Stimulated activated naive CD4-positive, alpha-beta T cell (primary cell): ENCODE results near the gene ABHD2.
A peak's percentile ranks its signal among the peaks of the same experiment; 100 is the strongest.
"Not testable (repeated sequence)": the region's sequence is repeated elsewhere in the genome, so short reads cannot be mapped to it uniquely, and the experiment has no call there.

Source experiments
- DNase-seq, 6 experiments: peaks; one replicate each; lab custom pipeline; 2025; lab: John Stamatoyannopoulos, UW

Gene ABHD2

GRCh38 chr15:89087830-89088604 lies at the start of gene ABHD2:
TSS of gene ABHD2 (plus strand) at chr15:89088456. CDS start at chr15:89116328, 27,872 bp downstream.
- peak; percentile 94 to 100 (median 97) for DNase-seq

GRCh38 chr15:89039142-89039541 lies 49.1 kb upstream of the ABHD2 start:
- DNase-seq, result no peak

GRCh38 chr15:89041507-89041906 lies 46.7 kb upstream of the ABHD2 start:
- no peak for DNase-seq

- no peak for DNase-seq
These were observed 45.9 kb upstream of the ABHD2 start for GRCh38 chr15:89042387-89042786.

- DNase-seq, result no peak
These were observed 44.9 kb upstream of the ABHD2 start for GRCh38 chr15:89043031-89044002.

- not testable (repeated sequence) for DNase-seq
These were observed 39.1 kb upstream of the ABHD2 start for GRCh38 chr15:89049016-89049666.

GRCh38 chr15:89051875-89052274 lies 36.4 kb upstream of the ABHD2 start:
- DNase-seq, result no peak

GRCh38 chr15:89052474-89052873 lies 35.8 kb upstream of the ABHD2 start:
- DNase-seq, result no peak

- no peak for DNase-seq
These were observed 33.4 kb upstream of the ABHD2 start for GRCh38 chr15:89054873-89055272.

GRCh38 chr15:89057506-89058133 lies 30.6 kb upstream of the ABHD2 start:
- peak; percentile 47 to 86 (median 72) for DNase-seq

GRCh38 chr15:89058376-89058775 lies 29.9 kb upstream of the ABHD2 start:
- DNase-seq, result no peak

- DNase-seq, result no peak
These were observed 29.3 kb upstream of the ABHD2 start for GRCh38 chr15:89058876-89059405.

GRCh38 chr15:89066280-89066679 lies 22.0 kb upstream of the ABHD2 start:
- DNase-seq, result no peak

GRCh38 chr15:89067751-89068150 lies 20.5 kb upstream of the ABHD2 start:
- DNase-seq, result no peak

GRCh38 chr15:89068325-89068784 lies 19.9 kb upstream of the ABHD2 start:
- no peak for DNase-seq

GRCh38 chr15:89070197-89071124 lies 17.8 kb upstream of the ABHD2 start:
- DNase-seq, result no peak

GRCh38 chr15:89071471-89071870 lies 16.8 kb upstream of the ABHD2 start:
- DNase-seq, result no peak

- no peak for DNase-seq
These were observed 15.9 kb upstream of the ABHD2 start for GRCh38 chr15:89072277-89072869.

- no peak for DNase-seq
These were observed 13.7 kb upstream of the ABHD2 start for GRCh38 chr15:89074402-89075012.
